ENCODE results near the gene TNFRSF13B.

TNFRSF13B gene

DNA sequence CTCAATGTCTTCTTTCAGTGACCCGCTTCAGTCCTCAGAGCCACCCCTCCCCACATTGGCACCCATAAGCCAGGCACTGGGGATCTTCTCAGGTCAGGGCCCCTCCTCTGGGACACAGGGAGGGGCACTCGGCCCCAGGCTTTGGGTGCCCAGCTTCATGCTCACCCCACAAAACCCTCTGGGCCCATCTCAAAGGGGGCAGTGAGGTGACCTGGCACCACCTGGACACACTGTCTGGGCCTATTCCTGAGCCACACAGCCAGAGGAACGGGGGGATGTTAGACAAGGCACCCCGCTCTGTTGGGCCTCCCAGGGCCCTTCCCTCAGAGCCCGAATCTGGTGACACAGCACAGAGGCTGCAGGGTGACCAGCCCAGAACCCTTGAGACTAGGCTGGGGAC lies 36.1 kb downstream of the TNFRSF13B start:
- no peak for DNase-seq

GRCh38 chr17:16935241-16935663 lies 36.7 kb downstream of the TNFRSF13B start:
- DNase-seq = no peak

DNA sequence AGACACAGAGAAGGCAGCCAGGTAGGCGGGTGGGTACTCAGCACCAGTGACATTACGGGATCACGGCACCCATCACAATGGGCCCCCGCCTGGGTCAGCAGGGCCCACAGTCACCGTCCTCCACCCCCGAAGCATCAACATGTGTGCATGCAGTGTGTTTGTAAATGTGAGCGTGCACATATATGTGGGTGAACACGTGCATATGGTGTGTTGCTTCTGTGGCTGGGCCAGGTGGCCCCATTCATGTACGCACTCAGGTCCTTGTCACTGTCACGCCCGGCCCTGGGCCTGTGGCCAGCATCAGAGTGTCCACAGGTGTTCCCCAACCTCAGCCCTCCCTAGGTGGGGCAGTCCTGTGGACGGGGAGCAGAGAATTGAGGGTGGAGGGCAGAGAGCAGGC lies 37.1 kb downstream of the TNFRSF13B start:
- no peak for DNase-seq

DNA sequence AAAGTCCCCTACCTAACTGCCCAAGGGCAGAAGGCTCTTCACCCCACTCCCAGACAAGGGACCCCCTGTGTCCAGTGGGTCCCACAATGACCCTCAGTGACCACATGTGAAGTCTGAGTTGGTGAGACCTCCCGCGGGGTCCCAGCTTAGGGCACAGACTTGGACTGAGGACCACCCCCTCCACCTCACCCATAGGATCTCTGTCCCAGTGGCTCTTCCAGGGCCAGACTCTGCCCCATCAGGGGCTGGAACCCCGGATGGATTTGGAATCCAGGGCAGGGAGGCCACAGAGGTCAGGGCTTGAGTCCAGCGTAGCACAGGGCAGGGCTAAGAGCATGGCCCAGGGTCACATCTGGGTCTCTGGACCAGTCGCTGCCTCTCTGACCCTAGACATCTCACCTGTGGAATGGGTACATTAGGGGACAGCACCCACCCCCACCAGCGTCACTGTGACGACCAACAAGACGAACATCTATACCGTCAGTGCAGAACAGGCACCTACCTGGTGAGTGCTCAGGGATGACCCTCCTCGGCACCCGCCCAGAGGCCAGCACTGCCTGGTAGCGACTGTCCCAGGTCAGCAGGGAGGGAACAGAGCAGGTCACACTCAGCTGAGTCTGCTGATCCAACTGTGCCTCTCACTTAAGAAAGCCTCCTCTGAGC lies 37.7 kb downstream of the TNFRSF13B start:
- no peak for DNase-seq

- no peak for DNase-seq
These were observed 38.4 kb downstream of the TNFRSF13B start for GRCh38 chr17:16933317-16934132.

GRCh38 chr17:16932611-16933010 lies 39.3 kb downstream of the TNFRSF13B start:
- DNase-seq = no peak

GRCh38 chr17:16932156-16932555 lies 39.8 kb downstream of the TNFRSF13B start:
- no peak for DNase-seq

GRCh38 chr17:16931318-16932060 lies 40.4 kb downstream of the TNFRSF13B start:
- no peak for DNase-seq

- DNase-seq = no peak
These were observed 41.2 kb downstream of the TNFRSF13B start for GRCh38 chr17:16930571-16931317.

- no peak for DNase-seq
These were observed 42.0 kb downstream of the TNFRSF13B start for GRCh38 chr17:16929757-16930520.

DNA sequence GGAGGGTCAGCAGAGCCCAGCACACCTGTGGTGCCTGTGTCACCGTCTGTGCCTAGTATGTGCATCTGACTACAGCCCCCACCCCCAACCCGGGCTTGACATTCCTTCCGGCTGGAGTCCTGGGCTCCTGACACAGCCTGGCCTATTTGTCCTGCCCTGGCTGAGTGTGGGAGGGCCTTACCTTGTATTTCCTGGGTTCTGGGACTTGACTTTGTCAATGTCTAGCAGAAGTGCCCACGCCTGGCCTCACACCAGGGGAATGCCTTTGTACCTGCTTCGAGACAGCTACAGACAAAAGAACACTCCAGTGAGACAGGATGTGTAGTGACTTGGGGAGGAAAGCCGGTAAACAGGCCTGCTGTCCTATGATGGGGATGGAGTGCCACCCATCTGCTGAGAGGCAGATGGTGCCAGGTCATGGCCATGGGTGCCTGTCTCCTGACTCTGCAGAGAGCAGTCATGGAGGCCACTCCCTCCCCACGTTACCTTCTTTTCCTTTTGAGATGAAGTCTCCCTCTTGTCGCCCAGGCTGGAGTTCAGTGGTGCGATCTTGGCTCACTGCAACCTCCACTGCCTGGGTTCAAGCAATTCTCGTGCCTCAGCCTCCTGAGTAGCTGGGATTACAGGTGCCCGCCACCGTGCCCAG lies 42.8 kb downstream of the TNFRSF13B start:
- DNase-seq = no peak

DNA sequence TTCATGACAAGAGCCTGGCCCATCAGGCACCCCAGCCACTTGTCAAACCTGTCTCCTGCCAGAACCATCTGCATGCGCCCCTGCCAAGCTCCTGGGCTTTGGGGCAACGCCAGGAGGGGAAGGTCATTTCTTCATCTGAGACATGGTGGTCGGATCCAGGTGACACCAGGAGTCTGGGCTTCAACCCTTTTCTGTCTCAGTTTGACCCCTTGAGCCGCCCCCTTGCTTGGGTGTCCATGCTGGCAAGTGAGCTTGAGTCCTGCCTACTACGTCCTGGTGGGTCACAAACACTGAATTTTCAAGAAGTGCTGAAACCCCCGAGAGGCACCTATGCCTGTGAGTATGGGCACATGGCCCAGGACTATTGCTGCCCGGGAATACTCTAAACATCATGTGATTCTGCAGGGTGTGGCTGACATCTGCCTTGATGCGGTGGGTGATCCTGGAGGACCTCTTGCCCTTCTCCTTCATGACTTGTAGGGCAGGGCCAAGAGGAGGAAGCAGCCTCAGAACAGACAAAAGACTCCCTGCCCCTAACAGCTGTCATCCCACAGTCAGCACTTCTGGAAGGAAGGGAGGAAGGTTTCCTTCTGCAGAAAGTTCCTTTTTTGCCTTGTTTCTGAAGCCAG lies 43.4 kb downstream of the TNFRSF13B start:
- DNase-seq = no peak

DNA sequence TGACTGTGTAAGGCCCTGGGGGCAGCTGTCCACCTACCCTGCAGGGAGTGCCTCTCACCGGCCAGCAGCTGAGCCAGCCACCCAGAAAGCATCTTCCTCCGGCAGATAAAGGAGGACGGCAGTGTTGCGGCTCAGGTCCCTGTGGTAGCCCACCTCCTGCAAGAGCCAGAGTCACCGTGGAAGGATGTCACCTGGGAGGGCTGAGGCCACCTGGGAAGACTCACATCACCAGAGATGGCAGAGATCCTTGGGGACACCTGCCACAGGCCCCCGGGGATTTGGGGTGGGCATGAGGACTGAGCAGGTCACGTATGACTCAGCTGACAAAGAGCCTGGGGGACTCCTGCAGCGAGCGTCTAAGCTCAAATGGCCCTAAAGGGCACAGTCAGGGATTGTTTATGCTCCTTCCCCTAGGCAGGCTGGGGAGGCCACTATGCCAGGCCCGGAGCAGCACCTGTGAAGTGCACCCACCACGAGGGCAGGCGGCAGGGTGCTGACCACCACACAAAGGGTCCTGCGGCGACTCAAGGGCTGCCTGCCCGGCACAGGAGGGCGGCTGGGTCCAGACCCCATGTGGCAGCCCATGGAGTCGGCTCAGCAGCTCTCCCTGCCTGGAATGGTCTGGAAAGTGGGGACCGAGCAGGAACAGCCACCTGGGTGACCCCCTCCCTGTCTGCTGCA lies 44.1 kb downstream of the TNFRSF13B start:
- DNase-seq = no peak

GRCh38 chr17:16926571-16927451 lies 45.1 kb downstream of the TNFRSF13B start:
- DNase-seq = no peak

DNA sequence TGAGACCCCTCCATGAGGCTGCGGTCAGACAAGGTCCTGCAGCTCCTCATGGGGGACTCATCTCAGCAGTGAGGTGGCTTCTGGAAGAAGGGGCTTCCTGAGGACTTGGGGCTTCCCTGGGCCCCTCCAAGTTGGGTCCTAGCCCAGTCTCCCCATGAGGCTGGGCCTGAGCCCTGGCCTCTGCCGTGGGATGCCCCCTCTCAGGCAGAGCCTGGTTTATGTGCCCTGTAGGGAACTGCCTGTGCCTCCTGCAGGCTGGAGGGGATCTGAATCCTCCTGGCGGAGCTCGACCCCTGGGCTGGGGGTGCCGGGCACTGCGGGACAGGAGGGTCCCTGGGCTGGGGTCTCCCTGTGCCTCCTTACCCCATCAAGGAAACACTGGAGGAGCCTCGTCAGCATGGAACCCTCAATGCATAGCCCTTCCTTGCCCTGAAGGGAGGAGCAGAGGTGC lies 45.8 kb downstream of the TNFRSF13B start:
- no peak for DNase-seq

DNA sequence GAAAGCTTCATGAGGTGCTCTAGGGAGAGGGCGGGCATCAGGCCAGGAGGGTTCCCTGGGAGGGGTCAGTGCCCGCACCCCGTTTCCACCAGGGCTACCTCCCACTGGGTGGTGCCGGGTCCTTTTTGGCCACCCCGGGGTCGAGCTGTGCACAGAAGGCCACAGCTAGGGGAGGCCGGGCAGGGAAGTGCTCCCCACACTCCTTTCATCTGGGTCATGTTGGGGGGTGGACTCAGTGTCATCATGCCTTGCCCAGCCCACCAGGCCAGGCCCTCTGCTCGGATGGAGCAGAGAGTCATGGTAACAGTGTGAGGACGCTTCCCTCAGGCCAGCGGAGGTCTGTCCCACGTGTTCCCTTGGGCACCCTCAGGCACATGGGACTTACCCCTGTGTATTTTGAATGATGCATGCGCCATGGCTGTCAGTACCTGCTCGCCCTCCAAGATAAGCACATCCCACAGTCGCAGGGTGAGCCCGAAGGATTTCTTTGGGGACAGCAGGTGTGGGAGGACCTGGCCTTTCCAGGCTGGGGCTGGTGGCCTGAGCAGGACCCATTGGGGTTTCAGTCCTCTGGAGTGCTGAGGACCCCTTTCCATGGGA lies 46.4 kb downstream of the TNFRSF13B start:
- DNase-seq = no peak

DNA sequence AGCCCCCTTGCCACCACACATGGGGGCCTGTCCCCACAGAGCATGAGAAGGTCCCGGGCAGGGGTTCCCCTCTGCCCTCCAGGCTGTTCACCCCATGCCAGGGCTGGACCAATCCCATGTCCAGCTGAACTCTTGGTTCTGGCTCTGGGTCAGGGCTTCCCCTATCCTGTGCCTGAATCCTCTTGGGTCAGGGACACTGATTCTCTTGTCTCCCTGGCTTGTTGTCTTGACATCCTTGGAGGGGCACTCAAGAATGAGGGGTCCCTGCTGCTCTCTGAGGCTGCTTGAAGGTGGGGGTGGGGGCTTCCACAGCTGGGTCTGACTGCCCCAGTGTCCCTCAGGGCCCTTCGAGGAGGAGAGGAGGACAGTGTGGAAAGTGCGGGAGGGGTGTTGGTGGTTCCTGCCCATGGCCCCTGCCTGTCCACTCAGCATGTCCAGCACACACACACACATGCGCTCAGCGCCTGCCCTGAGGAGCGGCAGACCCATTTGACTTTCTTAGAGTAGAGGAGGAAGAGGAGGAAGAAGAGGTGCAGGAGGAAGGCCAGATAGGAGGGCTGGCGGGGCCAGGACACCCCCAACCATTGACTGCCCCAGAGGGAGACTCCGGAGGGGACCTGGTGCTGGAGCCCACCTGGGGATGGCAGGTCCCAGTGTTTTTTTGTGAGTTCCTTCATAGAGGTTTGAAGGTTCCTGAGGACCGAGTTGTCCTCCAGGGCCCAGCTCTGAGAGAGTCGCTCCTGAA lies 47.0 kb downstream of the TNFRSF13B start:
- no peak for DNase-seq
